HG03066 (cell line): Measurements from ENCODE around the gene CDC42.
"Not testable (repeated sequence)": the region's sequence is repeated elsewhere in the genome, so short reads cannot be mapped to it uniquely, and the experiment has no call there.

ENCODE experiments used
- ATAC-seq: cut with Tn5 transposase; IDR thresholded peaks from one replicate; pipeline ENCODE4 v1.9.1; 2021; ENCODE audit warnings: low read depth; ENCODE audit not compliant: unreplicated experiment

The CDC42 gene

DNA sequence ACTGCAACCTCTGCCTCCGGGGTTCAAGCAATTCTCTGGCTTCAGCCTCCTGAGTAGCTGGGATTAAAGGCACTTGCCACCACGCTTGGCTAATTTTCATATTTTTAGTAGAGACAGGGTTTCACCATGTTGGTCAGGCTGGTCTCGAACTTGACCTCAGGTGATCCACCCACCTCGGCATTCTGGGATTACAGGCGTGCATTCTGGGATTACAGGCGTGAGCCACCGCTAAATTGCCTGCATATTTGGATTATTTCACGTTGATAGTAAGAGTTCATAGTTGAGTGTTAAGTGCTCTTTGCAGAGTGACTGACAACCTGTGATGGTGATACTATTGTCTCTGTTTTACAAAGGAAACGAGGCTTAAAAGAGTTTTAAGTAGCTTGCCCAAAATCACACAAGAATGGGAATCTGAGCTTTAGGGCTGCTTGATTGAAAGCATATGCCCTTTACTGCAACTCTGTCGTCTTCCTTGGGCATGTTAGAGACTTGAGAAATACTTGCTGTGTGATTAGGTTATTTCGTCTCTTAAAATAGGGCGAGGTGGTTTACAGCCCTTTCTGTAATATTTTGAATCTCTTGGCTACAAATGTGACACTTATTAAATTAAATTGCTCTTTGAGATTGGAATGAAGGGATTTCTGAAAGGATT is 12.4 kb downstream of the CDC42 start:
- no peak for ATAC-seq

- no peak for ATAC-seq
Measured at GRCh38 chr1:22071511-22071910, 19.0 kb downstream of the CDC42 start.

DNA sequence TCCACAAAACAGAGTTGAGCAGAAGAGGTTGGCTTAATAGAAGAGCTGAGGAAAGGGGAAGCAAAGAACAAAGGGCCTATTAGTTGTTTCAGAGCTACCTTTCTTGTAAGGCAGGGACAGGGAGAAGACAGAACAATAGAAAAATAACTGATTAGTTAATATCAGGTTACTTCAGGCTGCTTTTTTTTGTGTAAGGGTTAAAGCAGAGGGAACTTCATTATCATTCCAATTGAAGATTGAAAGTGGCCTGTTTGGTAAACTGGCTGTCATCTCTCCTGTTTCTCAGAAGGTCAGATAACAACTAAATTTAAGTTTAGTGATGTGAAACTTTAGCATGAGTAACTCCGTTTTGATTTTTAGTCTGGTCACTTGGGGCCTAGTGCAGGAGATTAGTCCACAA is 22.3 kb downstream of the CDC42 start:
- no peak for ATAC-seq

DNA sequence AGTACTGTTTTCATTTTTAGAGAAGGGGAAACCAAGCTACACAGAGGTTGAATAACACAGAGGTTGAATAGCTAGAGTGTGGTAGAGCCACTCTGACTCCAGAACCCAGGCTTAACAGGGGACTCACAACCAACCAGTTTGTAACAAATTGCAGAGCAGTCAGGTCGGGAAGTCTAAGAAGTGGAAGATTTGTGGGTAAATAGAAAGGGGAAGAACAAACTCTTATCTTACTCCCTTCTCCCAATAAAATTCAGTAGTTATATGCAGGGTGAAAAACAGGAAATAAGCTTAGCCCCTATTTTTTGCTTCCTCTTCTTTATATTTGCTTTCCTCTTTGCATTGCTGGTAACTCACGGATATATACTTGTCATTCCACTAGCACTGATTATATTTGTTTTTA is 23.2 kb downstream of the CDC42 start:
- ATAC-seq: no peak

- no peak for ATAC-seq
Measured at GRCh38 chr1:22076346-22076745, 23.8 kb downstream of the CDC42 start.

- ATAC-seq: no peak
Measured at GRCh38 chr1:22077728-22078127, 25.2 kb downstream of the CDC42 start.

GRCh38 chr1:22078133-22078532 is 25.6 kb downstream of the CDC42 start:
- ATAC-seq: no peak

DNA sequence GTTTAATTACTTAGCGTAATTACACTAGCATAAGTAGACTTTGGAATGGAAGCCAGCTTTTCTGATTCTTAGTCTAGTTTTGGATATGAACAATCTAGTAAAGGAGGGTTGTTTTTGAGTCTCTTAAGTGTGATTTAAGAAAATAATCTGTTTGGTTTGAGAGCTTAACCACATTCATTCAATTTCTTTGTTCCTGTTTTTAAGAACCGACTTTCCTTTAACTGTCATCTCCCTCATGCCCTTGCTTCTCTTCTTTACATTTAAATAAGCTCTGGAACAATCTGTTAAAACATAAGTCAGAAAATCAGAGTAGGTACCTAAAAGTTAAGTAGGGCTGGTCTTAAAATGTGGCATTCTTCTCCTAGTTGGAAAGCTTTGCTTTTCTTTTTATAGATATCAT is 27.7 kb downstream of the CDC42 start:
- no peak for ATAC-seq

- no peak for ATAC-seq
Measured at GRCh38 chr1:22088331-22088730, 35.8 kb downstream of the CDC42 start.

GRCh38 chr1:22089134-22089571 is 36.6 kb downstream of the CDC42 start:
- ATAC-seq: no peak

- no peak for ATAC-seq
Measured at GRCh38 chr1:22089787-22090186, 37.3 kb downstream of the CDC42 start.

- no peak for ATAC-seq
Measured at GRCh38 chr1:22090867-22091266, 38.4 kb downstream of the CDC42 start.

DNA sequence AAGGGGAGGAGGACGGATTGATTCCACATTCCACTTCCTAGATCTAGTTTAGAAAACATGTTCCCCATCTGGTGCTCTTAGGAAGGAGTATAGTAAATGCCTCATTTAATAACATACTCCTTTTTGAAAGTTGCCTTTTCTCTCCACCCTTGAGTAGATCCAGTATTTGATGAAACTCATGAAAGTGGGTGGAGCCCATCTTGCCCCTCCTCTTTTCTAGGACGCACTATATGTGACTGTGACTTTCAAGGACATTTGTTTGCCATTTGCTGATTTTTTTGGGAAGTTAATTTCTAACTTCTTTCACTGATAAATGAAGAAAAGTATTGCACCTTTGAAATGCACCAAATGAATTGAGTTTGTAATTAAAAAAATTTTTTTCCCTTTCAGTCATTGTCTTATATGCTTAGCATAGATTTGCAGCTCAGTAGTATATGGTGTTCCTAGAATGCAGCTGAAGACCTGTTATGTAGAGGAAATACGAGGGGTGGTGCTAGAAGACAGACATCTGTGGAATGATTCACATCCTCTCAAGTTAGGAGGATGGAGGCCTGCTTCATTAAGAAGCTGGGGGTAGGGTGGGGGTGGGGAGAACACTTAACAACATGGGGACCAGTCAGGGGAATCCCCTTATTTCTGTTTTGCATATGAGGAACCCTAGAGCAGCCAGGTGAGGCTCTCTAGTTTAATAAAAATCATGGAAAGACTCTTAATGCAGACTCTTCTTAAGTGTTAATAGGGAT is 39.7 kb downstream of the CDC42 start:
- ATAC-seq: not testable (repeated sequence)

DNA sequence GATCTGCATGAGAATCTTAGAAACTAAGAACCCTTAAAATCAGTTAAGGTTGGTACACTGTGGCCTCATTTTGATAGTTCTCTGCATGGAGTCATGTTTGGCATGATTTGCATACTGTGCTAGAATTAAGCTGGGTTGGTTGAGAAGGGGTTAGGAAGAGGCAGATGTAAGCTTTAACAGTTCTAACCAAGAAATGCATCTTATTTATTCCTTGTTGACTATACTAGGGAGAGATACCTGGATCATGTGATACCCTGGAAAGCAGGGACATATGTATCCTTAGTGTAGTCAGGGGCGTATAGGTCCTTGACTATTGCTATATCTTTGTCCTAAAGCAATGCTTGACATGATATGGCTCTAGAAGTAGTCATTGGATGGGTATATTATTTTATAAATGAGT is 41.0 kb downstream of the CDC42 start:
- ATAC-seq: no peak

DNA sequence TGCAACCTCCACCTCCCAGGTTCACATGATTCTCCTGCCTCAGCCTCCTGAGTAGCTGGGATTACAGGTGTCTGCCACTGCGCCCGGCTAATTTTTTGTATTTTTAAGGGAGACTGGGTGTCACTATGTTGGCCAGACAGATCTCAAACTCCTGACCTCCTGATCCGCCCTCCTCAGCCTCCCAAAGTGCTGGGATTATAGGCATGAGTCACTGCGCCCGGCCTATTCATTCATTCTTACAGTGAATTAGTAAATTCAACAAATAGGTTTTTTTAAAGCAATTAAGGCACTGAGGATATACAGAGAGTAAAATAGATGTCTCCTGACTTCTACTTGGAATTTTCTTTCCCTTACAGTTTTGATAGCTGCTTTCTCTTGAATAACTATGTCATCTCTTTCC is 43.5 kb downstream of the CDC42 start:
- no peak for ATAC-seq

DNA sequence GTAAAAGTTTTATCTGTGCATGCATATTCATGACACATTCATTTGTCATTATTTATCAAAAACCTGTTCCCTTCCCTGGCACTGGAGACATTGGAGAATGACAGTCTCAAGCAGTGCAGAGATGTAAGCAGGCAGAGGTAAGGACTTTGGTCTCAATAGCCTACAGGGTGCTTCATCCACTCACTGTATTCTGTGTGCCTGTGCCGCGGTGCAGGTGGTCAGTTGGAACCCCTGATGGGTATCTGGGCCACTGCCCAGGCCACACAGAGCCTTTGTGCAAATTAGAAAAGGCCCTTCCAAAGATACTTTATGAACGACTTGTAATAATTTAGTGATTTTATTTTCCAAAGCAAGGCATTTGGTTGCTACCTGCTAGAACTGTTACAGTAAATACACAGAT is 44.0 kb downstream of the CDC42 start:
- ATAC-seq: no peak

DNA sequence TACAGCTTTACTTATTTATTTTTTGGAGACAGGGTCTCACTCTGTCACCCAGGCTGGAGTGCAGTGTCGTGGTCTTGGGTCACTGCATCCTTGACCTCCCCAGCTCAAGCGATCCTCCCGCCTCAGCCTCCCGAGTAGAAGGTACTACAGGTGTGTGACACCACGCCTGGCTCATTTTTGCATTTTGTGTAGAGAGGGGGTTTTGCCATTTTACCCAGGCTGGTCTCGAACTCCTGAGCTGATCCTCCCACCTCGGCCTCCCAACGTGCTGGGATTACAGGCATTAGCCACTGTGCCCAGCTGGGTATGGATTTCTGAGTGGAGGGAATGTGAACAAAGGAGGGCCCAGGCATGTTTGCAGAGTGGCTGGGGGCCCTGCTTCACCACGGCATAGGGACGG is 46.2 kb downstream of the CDC42 start:
- no peak for ATAC-seq

- no peak for ATAC-seq
Measured at GRCh38 chr1:22100168-22100567, 47.7 kb downstream of the CDC42 start.

- ATAC-seq: no peak
Measured at GRCh38 chr1:22101199-22101598, 48.7 kb downstream of the CDC42 start.

DNA sequence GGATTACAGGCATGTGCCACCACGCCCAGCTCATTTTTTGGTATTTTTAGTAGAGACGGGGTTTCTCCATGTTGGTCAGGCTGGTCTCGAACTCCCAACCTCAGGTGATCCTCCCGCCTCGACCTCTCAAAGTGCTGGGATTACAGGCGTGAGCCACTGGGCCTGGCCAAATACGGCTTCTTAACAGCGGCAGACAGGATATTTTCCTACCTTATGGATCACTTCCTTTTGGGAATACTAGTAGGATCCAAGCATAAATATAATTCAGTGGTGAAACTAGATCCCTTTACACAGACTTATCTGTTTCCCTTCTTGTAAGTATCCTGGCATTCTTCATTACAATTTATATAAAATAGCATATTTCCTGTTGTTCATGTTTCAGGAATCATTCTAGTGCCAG is 49.5 kb downstream of the CDC42 start:
- ATAC-seq: no peak

DNA sequence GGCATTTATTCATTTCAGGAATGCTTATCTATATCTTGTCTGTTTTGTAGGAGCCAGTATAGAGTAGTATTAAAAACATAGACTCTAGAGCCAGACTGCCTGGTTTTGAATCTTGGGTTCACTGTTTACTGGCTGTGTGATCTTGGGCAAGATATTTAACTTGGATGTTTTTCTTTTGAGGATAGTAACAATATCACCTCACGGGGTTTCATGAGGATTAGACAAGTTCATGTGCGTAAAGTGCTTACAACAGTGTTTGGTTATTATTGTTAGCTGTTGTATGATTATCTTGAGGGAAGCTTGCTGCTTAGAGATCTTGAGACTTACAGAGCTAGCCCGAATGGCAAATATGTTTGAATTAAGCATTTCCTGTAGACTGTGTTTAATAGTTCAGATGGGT is 50.2 kb downstream of the CDC42 start:
- no peak for ATAC-seq

- no peak for ATAC-seq
Measured at GRCh38 chr1:22104094-22104493, 51.6 kb downstream of the CDC42 start.
